GM19240 (cell line): ENCODE results near the gene MXRA8.

Experiments used
- DNase-seq: peaks from one replicate; pipeline ENCODE4 v3.0.0; 2011; ENCODE audit warnings: low spot score; ENCODE audit not compliant: insufficient read length

Gene MXRA8

GRCh38 chr1:1366699-1367066 is 8.3 kb upstream of the MXRA8 start:
- DNase-seq: no peak

GRCh38 chr1:1365875-1366698 is 7.7 kb upstream of the MXRA8 start:
- no peak for DNase-seq

- no peak for DNase-seq
Observed at GRCh38 chr1:1364266-1364665, 5.9 kb upstream of the MXRA8 start.

- no peak for DNase-seq
Observed at GRCh38 chr1:1361982-1362423, 3.6 kb upstream of the MXRA8 start.

- DNase-seq: no peak
Observed at GRCh38 chr1:1361233-1361981, 3.1 kb upstream of the MXRA8 start.

- no peak for DNase-seq
Observed at GRCh38 chr1:1360506-1361169, 2.3 kb upstream of the MXRA8 start.

- DNase-seq: no peak
Observed at GRCh38 chr1:1359664-1360468, 1.5 kb upstream of the MXRA8 start.

GRCh38 chr1:1359308-1359663 is 931 bp upstream of the MXRA8 start:
- no peak for DNase-seq

- no peak for DNase-seq
Observed at GRCh38 chr1:1357871-1358432, 403 bp downstream of the MXRA8 start.

GRCh38 chr1:1356796-1357401 is 1.5 kb downstream of the MXRA8 start:
- no peak for DNase-seq

GRCh38 chr1:1356166-1356795 is 2.1 kb downstream of the MXRA8 start:
- no peak for DNase-seq

GRCh38 chr1:1355416-1355815 is 2.9 kb downstream of the MXRA8 start:
- DNase-seq: no peak

GRCh38 chr1:1354271-1355247 is 3.8 kb downstream of the MXRA8 start:
- no peak for DNase-seq

GRCh38 chr1:1353389-1354151 is 4.8 kb downstream of the MXRA8 start:
- DNase-seq: no peak

- no peak for DNase-seq
Observed at GRCh38 chr1:1352786-1353388, 5.5 kb downstream of the MXRA8 start.

GRCh38 chr1:1351511-1352427 is 6.6 kb downstream of the MXRA8 start:
- DNase-seq: no peak
